Measurements from ENCODE around the gene AJAP1.

Gene AJAP1

DNA sequence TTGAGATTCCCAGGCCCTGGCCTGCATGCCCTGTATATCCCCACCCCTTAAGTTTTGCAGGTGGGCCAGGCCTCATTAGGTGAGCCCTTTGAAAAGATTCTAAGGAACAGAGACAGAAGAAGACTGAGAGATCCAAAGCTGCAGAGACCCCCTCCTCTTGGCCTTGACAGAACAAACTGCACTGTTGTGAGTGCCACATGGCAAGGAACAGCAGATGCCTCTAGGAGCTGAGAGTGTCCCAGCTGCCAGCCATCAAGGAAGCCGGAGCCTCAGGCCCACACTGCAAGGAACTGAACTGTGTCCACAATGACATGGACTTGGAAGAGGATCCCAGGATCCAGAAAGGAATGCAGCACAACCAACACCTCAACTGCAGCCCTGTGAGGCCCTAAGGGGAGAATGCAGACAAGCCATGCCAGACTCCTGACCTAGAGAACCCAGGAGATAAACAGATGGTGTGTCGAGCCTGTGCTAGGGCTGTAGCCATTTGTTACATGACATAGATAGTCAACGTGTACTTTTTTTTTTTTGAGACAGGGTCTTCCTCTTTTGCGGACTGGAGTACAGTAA, 182.7 kb downstream of the AJAP1 start (continued):
- TF ChIP-seq ZNF555 (tag by site-specific recombination; conservative IDR thresholded peaks at IDR 0.05) = no peak

DNA sequence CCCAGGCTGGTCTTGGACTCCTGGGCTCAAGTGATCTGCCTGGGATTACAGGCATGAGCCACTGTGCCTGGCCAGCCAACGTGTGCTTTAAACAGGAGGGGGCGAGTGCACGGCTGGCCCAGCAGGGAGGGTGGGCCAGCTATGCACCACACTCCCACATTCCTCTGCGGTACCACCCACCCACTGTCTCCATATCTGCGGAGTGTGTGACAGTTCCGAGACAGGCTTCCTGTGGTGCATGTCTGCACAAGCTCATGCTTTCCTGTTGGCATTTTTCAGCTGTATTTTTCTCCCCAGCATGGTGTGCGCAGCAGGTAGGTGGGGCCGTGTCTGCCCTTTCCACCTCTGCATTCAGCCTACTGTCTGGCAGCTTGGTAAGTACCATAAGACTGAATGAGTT, 183.3 kb downstream of the AJAP1 start:
- ChIA-PET POLR2A (no interaction called here), CTCF (no interaction called here)
- TF ChIP-seq ZIC2 (tag by site-specific recombination; IDR thresholded peaks at IDR 0.05) = 0 out of 2 replicates have a peak, but pooled peaks have one; percentile 23
- TF ChIP-seq, protein P1, sequence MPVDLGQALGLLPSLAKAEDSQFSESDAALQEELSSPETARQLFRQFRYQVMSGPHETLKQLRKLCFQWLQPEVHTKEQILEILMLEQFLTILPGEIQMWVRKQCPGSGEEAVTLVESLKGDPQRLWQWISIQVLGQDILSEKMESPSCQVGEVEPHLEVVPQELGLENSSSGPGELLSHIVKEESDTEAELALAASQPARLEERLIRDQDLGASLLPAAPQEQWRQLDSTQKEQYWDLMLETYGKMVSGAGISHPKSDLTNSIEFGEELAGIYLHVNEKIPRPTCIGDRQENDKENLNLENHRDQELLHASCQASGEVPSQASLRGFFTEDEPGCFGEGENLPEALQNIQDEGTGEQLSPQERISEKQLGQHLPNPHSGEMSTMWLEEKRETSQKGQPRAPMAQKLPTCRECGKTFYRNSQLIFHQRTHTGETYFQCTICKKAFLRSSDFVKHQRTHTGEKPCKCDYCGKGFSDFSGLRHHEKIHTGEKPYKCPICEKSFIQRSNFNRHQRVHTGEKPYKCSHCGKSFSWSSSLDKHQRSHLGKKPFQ (tag by site-specific recombination; IDR thresholded peaks at IDR 0.05) = no peak
- Histone ChIP-seq H3K27ac (ENCODE audit: extremely low read depth, low read depth, low read length) (no peak overlapping the region), H3K9me3 (ENCODE audit: control insufficient read depth, insufficient read depth, low read depth, low read length) (no peaks in the 10 kb centered on the region), H3K4me3 (ENCODE audit: low read depth, low read length) (no peak overlapping the region), H3K4me1 (ENCODE audit: control insufficient read depth, insufficient read depth, low read length) (no peaks in the 10 kb centered on the region), H3K36me3 (ENCODE audit: control insufficient read depth in 2 of 2, insufficient read depth in 1 of 2, low read length in 2 of 2) (no peaks in the 10 kb centered on the region)

DNA sequence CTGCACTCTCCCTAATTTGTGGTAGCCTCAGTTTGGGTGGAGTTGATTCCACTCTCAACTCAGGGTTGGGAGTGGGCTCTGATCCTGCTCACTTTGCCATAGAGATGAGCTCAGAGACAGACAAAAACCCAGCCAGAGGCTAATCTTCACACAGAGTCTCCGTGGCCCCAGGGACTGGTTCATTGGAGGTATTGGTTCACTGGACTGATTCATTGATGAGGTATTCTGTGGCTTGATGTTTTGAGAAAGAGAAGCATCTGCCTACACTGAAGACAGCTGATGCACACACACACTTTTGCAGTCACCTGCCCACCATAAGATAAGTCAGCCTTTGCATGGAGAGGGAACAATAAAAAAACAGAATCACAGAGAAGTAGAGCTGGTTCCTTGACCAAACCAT, 183.8 kb downstream of the AJAP1 start:
- Histone ChIP-seq H3K27ac (ENCODE audit: extremely low read depth, low read depth, low read length) (no peak overlapping the region), H3K4me1 (ENCODE audit: control insufficient read depth, insufficient read depth, low read length) (no peaks in the 10 kb centered on the region), H3K9me3 (ENCODE audit: control insufficient read depth, insufficient read depth, low read depth, low read length) (no peaks in the 10 kb centered on the region), H3K4me3 (ENCODE audit: low read depth, low read length) (no peak overlapping the region), H3K36me3 (ENCODE audit: control insufficient read depth in 2 of 2, insufficient read depth in 1 of 2, low read length in 2 of 2) (no peaks in the 10 kb centered on the region)
- CTCF ChIA-PET = no interaction called here
- TF ChIP-seq ZNF426 (tag by site-specific recombination; IDR thresholded peaks at IDR 0.05) = no peak
- TF ChIP-seq ZNF146 (tag by site-specific recombination; IDR thresholded peaks at IDR 0.05) = no peak
- no peak for TF ChIP-seq WT1 (tag by site-specific recombination; IDR thresholded peaks at IDR 0.05)
- no peak for TF ChIP-seq ZBTB1 (tag by site-specific recombination; IDR thresholded peaks at IDR 0.05)
- TF ChIP-seq GLIS2 (tag by site-specific recombination; IDR thresholded peaks at IDR 0.05) = no peak
- TF ChIP-seq, protein P2, sequence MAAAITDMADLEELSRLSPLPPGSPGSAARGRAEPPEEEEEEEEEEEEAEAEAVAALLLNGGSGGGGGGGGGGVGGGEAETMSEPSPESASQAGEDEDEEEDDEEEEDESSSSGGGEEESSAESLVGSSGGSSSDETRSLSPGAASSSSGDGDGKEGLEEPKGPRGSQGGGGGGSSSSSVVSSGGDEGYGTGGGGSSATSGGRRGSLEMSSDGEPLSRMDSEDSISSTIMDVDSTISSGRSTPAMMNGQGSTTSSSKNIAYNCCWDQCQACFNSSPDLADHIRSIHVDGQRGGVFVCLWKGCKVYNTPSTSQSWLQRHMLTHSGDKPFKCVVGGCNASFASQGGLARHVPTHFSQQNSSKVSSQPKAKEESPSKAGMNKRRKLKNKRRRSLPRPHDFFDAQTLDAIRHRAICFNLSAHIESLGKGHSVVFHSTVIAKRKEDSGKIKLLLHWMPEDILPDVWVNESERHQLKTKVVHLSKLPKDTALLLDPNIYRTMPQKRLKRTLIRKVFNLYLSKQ (tag by site-specific recombination; IDR thresholded peaks at IDR 0.05; ENCODE audit: borderline replicate concordance) = no peak
- no peak for TF ChIP-seq ZNF792 (tag by site-specific recombination; IDR thresholded peaks at IDR 0.05)
- TF ChIP-seq ZXDB (tag by site-specific recombination; IDR thresholded peaks at IDR 0.05) = no peak
- no peak for TF ChIP-seq ZBTB21 (tag by site-specific recombination; IDR thresholded peaks at IDR 0.05)
- no peak for TF ChIP-seq RBAK (tag by site-specific recombination; IDR thresholded peaks at IDR 0.05)
- no peak for TF ChIP-seq ZNF600 (tag by site-specific recombination; IDR thresholded peaks at IDR 0.05)
- POLR2A ChIA-PET = no interaction called here
